Right lobe of liver (tissue), 4 donors: ENCODE data around the gene KAT6B.

ENCODE experiments used
- POLR2A ChIP-seq: fragments of 450-650 bp; IDR thresholded peaks from one replicate; pipeline ENCODE4 v1.6.1; 2017; ENCODE audit warnings: antibody characterized with exemption, mild to moderate bottlenecking
- TF ChIP-seq, protein P1 (sequence below), 4 donors: fragments of 200-600 bp in 3 of 4; fragments of 450-650 bp in 1 of 4; IDR thresholded peaks; one replicate each; pipeline versions ENCODE4 v1.5.1 to v1.8.0; 2016 to 2022; ENCODE audit warnings: antibody characterized with exemption in 4 of 4, mild to moderate bottlenecking in 2 of 4
- donor health status: DM: no; HTN: no; CAD: no.
- donor health status: DM: no; HTN: no; CAD: no.
- donor health status: DM: no; HTN: yes; CAD: no.

DNA sequence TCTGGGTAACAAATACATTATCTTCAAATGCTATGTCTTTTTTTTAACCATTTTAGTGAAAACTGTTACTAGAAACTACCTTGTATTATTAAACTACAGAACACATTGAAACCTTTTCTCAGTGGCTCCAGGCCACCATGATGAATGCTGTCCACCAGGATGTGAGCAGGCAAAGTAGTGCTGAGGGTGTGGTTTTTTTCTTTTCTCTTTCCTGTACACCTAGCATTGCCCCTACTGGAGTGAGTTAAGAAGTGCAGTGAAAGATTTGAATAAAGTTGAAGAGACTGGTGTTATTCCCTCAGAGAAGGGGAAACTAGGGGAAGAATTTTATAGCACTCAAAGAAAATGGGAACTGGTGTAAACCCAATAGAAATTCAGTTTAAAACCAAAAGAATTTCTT lies 165.0 kb downstream of the KAT6B start:
- TF ChIP-seq, protein P1, sequence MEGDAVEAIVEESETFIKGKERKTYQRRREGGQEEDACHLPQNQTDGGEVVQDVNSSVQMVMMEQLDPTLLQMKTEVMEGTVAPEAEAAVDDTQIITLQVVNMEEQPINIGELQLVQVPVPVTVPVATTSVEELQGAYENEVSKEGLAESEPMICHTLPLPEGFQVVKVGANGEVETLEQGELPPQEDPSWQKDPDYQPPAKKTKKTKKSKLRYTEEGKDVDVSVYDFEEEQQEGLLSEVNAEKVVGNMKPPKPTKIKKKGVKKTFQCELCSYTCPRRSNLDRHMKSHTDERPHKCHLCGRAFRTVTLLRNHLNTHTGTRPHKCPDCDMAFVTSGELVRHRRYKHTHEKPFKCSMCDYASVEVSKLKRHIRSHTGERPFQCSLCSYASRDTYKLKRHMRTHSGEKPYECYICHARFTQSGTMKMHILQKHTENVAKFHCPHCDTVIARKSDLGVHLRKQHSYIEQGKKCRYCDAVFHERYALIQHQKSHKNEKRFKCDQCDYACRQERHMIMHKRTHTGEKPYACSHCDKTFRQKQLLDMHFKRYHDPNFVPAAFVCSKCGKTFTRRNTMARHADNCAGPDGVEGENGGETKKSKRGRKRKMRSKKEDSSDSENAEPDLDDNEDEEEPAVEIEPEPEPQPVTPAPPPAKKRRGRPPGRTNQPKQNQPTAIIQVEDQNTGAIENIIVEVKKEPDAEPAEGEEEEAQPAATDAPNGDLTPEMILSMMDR (IDR thresholded peaks at IDR 0.05): peak; percentile 19 to 34 (median 28)
- TF ChIP-seq POLR2A: no peak
